Esophagus mucosa (tissue), 1 donor: ENCODE measurements around the gene FARS2. TPM values are rescaled to one million over a fixed set of nuclear protein-coding genes. Genes with fewer than 3 reads are reported as not detected.
A peak's percentile ranks its signal among the peaks of the same experiment; 100 is the strongest.

ENCODE experiments used
- ATAC-seq: fragments of 200-7000 bp; cut with Tn5 transposase; one replicate; pipeline ENCODE4 v1.9.1; 2020
- total RNA-seq: library from RNA; stranded (reverse); gene quantifications from one replicate; pipeline ENCODE4 v1.2.4, GENCODE V29; 2023
- donor health status: DM: yes; HTN: yes; CAD: no.

The FARS2 gene
- total RNA-seq, 1 donor from 2014 or later = 15.4 TPM

DNA sequence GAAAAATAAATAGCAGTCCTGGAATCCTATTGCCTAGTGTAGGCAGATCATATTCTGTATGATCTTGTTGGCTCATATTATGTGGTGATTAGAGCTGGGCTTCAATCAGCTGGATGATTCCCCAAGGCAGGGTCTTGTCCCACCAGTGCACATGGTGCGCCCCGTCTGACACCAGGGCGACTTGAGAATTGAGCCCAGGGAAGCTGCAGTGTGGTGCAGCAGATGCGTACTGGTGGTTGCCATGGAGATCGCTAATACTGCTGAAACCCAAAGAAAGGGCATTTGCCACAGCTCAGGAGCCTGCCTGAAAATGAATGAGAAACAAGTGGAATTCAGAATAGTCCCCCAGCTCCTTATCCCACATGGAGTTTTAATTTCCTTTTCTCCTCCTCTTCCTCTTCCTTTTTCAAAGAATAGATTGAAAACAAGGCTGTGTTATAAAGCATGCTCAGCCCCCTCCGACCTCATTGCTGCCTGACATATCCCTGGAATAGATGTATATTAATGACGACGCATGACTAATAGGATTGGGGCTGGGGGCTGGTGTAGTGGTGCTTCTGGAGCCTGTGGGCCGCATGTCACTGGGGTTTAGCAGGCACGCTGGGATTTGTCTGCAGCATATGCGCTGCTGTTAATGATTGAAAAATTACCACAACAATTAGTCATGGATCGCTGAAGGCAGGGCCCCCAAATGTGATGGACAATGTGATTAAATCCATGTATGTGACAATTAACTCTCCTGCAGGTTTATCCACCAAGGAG, 210.5 kb downstream of the FARS2 start:
- ATAC-seq = no peak

DNA sequence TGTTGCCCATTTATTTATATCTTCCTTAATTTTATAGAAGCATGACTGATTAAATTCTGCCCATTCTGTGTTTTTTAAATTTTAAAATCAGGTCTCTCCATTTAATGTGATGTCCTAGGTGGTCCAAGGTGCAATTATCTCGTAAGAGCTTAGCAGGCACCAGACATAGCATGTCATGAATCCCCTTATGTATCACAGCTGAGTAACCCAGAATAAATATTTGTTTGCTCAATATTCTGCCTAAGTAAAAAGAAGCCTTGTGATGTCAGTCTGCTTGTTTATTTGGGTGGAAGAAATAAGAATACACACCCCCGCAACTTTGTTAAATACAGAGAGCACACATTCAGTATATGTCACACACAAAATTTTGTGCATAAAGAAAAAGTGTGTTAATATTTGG, 211.3 kb downstream of the FARS2 start:
- ATAC-seq = no peak

DNA sequence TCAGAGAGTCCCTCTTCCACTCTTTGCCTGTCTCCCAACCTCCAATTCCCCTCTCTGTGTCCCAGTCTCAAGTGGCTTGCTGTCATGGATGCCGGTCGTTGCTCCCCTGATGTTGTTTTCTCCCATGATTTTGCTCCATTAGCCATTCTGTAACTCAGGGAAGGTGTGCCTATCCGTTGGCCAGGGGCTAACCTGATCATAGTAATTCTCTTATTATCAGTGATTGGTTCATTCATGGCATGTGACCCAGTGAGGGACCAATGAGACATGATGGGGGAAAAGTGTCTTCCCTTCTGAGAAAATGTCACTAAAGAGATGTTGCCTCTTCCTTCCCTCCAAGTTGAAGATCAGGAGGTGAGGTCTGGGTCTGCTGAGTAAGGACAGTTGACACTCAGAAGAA, 214.5 kb downstream of the FARS2 start:
- no peak for ATAC-seq

DNA sequence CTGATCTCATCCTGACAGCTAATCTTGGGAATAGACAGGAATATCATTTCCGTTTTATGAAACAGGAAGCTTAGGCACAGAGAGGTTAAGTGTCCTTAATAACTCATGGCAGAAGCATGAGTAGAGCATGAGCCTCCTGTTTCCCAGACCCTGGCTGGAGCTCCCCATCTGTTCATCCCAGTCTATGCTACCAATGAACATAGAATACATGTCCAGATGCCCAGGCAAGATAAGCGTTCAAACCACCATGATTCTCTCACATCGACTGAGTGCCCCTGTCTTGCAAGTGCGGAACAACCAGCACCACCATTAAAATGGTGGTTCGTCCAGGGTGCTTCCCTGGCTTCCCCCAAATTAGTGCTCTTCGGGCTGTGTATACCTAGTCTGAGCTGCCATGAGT, 217.1 kb downstream of the FARS2 start:
- no peak for ATAC-seq

DNA sequence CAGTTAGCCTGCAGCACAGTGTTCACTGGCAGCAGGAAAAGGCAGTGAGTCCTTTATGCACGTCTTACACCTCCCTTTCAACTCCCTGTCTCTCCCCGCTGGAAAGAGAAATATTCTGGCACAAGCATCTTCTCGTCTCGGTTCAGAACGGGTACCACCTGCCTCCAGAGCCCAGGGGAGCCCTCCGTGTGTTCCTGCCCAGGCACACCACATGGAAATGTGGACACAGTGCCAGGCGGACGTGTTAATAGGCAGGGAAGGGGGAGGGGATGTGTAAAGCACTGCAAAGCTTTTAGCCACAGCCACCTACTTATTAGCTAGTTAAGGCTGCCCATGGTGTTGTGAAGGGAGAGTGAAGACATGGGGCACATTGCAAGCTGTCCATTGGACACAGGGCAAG, 219.7 kb downstream of the FARS2 start:
- no peak for ATAC-seq

DNA sequence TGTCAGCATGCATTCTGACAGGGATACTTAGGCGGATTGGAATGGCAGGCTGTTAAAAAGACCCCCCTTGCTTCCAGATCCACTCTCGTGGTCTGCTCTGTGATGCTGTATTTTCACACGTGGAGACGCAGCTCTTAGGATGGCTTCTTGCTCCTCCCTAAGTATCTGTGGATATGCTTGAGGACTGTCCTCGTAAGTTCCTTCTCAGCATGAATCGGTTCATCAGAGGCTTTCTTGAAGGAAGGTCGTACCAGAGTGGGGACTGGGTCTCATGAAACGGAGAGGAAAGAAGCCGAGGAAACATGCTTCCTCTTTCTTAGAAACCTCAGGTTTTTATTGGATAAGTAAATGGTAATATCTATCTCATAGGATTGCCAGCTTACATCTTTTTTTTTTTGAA, 220.4 kb downstream of the FARS2 start:
- no peak for ATAC-seq

DNA sequence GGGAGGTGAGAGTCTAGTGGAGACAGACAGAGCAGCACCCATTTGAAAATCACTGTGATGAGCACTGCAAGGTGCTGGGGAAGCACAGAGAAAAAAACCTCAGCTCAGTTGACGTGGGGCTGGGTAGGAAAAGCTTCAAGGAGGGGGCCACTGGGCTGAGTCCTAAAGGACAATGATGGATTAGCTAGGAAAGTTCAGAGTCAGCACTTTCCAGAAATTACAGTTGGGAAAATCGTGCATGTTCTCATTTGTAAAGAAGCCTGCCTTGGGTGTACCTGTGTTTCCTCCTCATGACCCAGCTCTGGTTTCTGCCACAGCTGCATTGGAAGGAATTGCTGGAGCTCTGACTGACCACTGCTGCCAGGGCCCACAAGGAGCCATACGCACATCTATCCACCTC, 221.3 kb downstream of the FARS2 start:
- no peak for ATAC-seq

DNA sequence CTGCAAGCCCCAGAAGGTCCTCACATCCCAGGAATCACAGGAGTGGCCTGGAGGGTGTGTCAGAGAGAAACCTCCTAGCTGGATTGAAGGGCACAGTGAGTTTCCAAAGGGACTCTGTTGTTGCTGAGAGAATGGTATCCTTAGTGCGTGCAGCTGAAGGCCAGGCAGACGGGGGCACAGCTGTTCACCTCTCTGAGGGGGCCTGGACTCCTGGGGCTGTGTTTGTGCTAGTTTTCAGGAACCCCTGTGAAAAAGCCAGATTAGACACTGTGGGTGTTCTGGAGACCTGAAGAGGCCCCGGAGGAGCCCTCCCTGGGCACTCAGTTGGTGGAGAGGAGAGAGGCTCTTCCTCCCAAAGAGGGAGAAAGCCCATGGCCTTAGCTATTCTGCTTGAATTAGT, 223.4 kb downstream of the FARS2 start:
- no peak for ATAC-seq

DNA sequence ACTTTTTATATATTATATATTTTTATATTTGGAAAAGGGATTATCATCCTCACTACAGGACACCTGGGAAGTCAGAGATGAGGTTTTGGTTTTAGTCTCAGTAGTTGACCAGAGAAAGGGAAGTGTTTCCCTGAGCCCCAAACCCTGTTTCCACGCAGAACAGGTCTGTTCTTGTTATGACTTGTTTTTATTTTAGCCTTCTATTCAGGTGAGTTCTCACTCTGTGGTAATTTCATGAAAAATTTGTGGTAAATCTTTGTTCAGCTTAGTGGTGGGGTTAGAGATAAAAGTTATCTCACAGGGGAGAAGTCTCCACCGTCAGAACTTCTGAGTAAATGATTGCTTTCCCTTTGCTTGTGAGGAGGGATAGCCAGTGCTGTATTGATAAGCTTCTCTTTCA, 224.9 kb downstream of the FARS2 start:
- ATAC-seq = no peak

DNA sequence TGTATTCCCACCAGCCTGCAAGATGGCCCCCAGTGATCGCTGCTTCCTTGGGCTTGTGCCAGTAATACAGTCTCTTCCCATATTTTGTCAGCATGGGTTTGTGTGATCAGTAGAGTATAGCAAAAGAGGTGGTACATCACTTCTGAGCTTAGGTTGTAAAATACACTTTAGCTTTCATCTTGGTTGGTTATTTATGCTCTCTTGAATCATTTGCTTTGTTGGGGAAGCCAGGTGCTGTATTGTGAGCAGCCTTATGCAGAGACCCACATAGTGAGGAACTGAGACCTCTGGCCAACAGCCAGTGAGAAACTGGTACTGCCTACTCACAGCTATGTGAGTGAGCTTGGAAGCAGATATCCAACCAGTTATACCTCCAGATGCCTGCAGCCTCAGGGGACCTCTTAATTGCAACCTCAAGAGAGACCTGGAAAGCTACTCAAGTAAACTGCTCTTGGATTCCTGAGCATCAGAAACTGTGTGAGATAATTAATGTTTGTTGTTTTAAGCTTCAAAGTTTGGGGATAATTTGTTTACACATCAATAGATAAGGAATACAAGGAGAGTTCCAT, 229.3 kb downstream of the FARS2 start:
- ATAC-seq = no peak

DNA sequence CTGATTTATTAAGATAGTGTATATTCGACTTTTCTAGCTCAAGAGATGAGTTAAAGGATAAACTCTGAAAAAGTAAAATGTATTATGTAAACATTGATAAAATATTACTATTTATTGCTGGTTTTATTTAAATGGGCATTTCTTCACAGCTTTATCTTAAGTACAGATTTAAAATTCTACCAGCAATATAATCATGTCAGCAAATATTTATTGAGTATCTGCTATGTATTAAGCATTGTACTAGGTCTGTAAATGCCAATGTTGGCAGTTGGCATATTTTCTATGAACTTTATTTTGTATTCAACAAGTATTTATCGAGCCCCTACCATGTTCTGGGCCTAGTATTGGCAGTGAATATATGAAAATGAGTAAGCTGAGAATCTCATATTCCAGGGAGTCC, 231.0 kb downstream of the FARS2 start:
- no peak for ATAC-seq

DNA sequence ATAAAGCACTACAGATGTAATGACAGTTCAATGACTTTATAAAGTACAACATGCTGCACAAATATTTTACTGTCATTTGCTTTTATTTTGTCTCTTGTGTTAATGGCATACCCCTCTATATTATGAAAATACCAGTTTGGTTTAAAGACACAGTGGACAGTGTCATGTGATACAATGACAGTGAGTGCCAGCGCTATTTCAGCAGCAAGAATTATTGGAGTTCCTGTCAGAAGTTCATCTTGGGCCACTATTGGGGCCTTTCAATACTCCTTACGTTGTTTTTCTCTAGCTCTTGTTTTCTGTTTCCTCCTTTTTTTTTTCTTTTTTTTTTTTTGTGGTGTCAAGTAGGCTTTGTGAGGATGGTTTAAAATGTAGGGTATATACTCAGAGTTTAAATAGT, 232.5 kb downstream of the FARS2 start:
- ATAC-seq = no peak

DNA sequence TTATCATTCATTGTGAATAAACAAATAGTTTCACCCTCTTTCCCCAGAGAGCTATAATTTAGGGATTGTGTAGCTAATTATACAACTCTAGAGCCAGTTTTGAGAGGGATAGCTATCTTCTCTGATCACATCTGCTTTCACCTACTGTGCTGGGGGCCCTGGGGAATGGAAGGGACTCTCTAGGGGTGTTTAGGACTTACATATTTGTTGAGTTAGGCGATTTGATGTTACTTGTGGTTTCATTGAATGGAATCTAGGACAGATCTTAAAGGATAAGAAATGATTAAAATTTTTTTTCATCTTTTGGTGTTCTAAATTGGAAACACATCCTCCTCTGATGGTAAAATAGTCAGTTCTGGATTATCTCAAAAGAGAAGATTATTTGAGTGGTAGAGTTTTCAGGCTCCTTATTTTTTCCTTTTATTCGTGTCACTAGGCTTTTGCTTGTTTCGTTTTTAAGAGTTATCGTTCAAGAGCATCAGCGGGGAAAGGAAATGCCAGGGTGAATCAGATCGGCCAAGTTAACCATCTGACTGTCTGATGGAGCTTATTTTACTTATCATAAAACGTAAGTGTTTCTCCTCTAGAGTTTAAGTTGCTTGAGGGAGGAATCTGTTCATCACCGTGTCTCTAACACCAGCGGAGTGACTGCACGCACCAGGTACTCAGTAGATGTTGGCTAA, 236.7 kb downstream of the FARS2 start:
- no peak for ATAC-seq

DNA sequence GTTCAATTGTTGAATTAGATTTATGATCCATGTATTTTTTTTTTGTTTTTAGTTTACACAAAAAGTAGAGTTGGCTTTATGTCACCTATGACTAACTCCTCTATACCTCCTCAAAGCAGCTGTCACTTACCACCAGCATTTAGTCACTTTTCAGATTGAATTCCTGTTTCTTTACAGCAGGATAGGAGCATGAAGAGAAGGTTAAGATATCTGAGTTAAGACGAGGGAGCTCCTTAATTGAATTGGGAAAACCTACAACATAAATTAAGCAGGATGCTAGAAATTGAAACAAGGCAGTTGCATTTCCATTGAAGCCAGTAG, 237.2 kb downstream of the FARS2 start:
- ATAC-seq = no peak

DNA sequence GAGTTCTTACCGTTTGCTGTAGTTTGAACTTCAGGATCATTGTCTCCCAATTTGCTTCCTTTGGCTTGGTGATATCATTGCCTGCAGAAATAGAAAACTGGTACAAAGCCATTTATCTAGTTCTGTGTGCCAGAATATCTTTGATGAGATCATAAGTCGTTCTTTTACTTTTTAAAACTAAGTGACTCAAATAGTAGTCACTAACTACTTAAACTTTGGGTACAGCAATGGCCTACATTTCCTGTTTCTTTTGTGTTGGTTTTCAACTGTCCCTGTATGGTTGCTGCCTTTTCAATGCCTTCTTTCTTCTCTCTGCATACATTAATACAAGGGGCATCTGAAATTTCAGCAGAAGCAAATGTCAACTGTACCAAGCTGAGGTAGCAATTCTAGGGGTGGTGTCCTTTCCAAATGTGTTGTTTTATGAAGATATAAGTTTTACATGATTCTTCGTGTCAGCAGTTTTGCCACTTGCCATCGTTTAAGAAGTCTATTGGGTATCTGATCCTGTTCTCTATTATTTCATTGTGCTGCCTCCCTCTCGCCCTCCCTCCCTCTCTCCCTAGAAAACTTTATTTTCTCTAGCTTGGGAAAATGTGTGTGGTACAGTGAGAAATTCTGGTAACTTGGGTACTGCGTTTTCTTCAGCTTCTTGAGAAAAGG, 238.5 kb downstream of the FARS2 start:
- ATAC-seq = peak; percentile 71

DNA sequence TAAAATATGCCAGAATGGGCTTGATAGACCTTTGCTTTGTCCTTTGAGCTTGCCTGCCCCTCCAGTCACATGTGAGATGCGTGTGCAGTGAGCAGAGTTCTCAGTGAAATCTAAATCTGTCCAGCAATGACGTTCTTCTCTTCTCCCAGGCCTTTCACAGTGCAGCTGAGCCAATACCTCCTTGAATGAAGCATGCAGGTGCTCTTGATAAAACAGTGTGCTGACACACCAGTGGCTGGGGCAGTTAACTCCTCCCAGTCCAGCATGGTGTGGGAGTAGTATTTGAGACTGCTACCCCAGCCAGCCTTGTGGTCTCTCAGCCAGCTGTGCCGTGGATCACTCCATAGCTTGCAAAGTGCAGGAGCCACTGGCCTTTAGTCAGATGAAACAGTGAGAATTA, 240.5 kb downstream of the FARS2 start:
- no peak for ATAC-seq

DNA sequence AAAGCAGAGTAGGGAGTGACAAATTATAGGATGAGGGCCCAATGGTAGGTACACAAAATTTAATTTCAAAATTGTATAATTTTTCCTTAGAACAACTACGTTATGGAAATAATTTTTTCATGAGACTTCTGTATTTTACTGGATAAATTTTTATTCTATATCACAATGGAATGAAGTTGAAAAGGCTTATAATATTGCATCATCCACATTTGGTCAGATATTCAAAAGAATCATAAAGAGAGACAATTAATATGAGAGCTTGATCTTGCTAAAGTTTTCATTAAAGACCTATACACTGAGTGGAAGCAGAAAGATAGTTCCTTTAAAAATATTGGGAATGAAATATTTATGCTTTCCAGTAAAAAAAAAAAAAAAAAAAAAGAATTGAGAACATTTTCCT, 242.8 kb downstream of the FARS2 start:
- ATAC-seq = no peak

DNA sequence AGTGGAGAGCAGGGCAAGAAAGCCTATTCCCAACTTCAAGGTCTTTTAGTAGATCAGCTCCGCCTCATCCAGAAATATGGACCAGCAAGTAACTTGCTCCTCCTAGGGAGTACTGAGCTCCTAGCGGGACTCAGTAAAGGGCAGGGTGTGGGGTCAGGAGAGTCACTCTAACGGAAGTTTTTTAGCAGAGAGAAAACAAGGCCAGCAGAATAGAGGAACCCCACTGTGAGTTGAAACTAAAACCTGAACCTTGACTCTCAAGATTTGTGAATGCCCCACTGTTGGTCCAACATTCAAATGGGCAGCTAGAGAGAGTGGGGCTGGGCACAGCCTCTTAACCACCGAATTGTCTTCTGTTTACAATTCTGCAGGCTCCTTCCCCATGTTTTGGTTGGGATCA, 244.8 kb downstream of the FARS2 start:
- ATAC-seq = no peak

DNA sequence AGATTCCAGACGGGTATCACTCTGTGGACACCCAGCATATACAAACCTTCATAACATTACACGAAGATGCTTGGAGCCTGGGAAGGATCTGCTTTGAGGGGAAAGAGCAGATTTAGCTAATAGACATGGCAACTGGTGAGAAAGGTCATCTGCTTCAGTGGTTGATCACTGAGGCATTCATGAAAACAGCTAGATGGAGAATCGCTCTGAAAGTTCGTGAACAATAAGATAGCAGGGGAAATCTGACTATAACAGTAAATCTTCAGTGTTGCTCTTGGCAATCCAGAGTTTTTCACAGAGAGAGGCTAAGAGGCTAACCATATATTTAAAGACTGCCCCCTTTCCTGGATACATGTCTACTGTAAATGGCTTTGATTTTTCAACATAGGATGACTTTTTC, 245.3 kb downstream of the FARS2 start:
- no peak for ATAC-seq

DNA sequence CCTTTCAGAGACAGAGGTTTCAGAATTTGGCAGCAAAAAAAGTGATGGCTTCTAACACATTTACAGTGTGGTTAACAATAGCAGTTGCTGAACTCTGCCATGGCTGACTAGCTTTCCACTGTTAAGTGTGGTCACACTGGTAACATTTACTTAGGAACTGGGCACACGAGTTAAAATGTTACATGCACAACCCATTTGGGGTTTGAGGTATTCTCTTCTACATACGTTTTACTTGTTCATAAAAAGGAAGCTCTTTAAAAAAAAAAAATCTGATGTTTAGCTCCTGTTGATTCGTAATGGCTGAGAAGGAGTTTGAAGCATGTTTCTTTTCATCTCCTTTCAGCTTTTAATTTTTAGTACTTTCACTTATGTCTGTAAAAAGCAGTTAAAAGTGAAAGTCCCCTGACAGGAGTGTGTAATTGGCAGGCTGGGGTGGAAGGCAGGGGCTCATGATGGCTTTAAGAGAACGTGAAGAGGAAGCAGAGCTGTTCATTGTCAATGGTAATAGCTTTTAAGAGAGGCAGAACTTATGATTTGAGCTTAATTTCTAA, 245.9 kb downstream of the FARS2 start:
- ATAC-seq = no peak

DNA sequence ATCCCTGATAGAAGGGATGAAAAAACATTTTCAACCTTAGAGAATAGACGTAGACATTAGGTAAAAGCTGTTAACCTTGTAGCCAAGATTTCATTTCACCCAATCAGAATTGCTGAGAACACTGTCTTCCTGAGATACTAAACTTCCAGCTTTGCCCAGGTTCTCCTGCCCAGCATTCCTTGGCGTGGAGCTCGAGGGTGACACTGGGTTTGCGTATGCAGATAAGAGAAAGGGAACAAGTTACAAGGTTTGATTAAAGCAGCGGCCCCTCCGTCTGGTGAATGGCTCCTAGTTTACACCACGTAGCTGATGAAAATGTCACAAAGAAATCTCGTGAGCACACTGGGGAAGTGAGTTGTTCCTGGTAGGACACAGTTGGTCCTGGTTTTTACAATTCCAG, 247.8 kb downstream of the FARS2 start:
- no peak for ATAC-seq

DNA sequence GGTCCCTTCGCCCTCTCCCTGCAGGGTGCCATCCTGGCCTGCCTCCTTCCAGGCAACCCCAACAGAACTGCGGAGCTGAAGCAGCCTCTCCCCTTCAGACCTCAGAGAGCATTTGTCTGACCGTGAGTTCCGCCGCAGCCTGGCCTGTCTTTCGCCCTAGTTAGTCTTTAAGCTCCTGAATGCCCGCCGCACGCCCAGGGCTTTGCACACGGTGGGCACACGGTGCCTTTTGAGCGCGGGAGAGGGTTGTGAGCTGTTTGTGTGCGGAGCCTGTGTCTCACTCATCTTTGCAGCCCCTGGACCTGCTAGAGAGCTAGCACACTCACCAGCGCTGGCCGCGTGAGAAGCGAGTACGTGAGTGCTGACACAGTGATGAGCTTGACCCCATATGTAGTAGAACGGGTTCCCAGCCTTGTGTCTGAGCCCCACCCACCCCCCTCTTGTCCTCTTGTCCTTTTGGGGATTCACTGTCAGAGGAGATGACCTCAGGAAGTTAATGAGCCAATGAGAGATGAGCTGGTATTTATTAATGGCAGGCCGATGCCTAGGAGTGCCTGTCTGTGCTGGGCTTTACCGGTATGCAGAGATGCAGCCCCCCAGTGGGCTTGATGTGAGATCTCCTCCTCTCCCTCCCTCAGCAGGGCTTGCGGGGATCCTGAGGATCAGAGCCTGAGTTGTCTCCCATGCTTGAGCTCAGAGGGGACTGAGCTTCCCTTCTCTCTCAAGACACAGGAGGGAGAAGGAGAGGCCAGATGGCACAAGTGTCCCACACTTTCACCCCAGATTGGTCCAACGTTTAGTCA, 249.2 kb downstream of the FARS2 start:
- no peak for ATAC-seq

DNA sequence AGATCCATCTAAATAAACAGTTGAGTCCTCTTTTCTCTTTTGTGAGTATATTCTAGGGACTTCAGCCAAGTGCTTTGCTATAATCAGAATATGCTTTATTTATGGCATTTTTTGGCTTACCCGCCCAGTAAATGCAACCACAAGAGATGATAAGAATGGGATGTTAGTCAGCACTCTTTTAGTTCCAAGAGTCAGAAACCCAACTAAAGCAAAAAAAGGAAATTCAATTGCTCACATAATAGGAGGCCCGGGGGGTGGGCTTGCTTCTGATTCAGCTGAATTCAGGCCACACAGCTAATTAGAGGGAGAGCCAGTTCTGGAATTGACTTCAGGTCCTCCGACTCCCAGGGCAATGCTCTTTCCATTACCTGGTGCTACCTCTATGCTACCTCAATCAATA, 250.6 kb downstream of the FARS2 start:
- no peak for ATAC-seq
